GM21367 (cell line): ENCODE results near the gene DYRK3.

ENCODE experiments used
- ATAC-seq: cut with Tn5 transposase; IDR thresholded peaks from one replicate; pipeline ENCODE4 v1.9.1; 2021; ENCODE audit not compliant: unreplicated experiment

DYRK3 gene

GRCh38 chr1:206681359-206681758, 46.0 kb downstream of the DYRK3 start:
- ATAC-seq, result no peak

GRCh38 chr1:206682111-206682510, 46.8 kb downstream of the DYRK3 start:
- ATAC-seq, result no peak

- ATAC-seq, result no peak
Measured at GRCh38 chr1:206683313-206683712, 48.0 kb downstream of the DYRK3 start.

- no peak for ATAC-seq
Measured at GRCh38 chr1:206684003-206684402, 48.7 kb downstream of the DYRK3 start.

- ATAC-seq, result no peak
Measured at GRCh38 chr1:206684478-206685333, 49.4 kb downstream of the DYRK3 start, which contains the start of gene MAPKAPK2. TSS of gene MAPKAPK2 (plus strand) at chr1:206684905. CDS start at chr1:206685230, 325 bp downstream.

GRCh38 chr1:206685334-206685768, 50.0 kb downstream of the DYRK3 start:
- no peak for ATAC-seq

GRCh38 chr1:206685769-206686477, 50.6 kb downstream of the DYRK3 start:
- no peak for ATAC-seq

- ATAC-seq, result no peak
Measured at GRCh38 chr1:206686478-206687249, 51.3 kb downstream of the DYRK3 start.

GRCh38 chr1:206687251-206687914, 52.0 kb downstream of the DYRK3 start:
- no peak for ATAC-seq

GRCh38 chr1:206687915-206688442, 52.6 kb downstream of the DYRK3 start:
- no peak for ATAC-seq

- no peak for ATAC-seq
Measured at GRCh38 chr1:206690516-206690915, 55.2 kb downstream of the DYRK3 start.

- no peak for ATAC-seq
Measured at GRCh38 chr1:206691604-206692003, 56.3 kb downstream of the DYRK3 start.

- no peak for ATAC-seq
Measured at GRCh38 chr1:206693029-206693428, 57.7 kb downstream of the DYRK3 start.

GRCh38 chr1:206693592-206693991, 58.3 kb downstream of the DYRK3 start:
- ATAC-seq, result no peak

GRCh38 chr1:206694171-206695124, 59.1 kb downstream of the DYRK3 start:
- no peak for ATAC-seq

- no peak for ATAC-seq
Measured at GRCh38 chr1:206695733-206696132, 60.4 kb downstream of the DYRK3 start.

- ATAC-seq, result no peak
Measured at GRCh38 chr1:206696812-206697585, 61.7 kb downstream of the DYRK3 start.

GRCh38 chr1:206698011-206698410, 62.7 kb downstream of the DYRK3 start:
- ATAC-seq, result no peak
